SKM-1 (cell line): Measurements from ENCODE around the gene GAB1.

Source experiments
- DNase-seq: peaks from one replicate; lab custom pipeline; 2025; ENCODE audit not compliant: unreplicated experiment; lab: John Stamatoyannopoulos, UW

The GAB1 gene

GRCh38 chr4:143477487-143477886 is 140.8 kb downstream of the GAB1 start:
- no peak for DNase-seq

DNA sequence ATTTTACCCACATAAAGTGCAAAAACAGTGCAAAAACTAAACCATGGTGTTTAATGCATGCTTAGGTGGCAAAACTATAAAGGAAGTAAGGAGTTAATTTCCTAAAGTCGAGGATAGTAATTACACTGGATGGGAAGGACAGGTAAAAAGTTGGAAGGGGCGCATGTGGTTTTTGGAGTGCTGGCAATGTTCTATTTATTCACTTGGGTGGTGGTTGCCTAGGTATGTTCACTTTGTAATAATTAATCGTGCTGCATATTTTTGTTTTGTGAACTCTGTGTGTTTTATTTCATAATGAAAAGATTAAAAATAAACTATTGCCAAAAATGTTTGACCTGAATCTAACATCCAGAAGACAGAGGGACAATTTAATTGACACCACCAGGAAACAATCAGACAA is 144.7 kb downstream of the GAB1 start:
- no peak for DNase-seq

GRCh38 chr4:143482840-143483239 is 146.2 kb downstream of the GAB1 start:
- no peak for DNase-seq

DNA sequence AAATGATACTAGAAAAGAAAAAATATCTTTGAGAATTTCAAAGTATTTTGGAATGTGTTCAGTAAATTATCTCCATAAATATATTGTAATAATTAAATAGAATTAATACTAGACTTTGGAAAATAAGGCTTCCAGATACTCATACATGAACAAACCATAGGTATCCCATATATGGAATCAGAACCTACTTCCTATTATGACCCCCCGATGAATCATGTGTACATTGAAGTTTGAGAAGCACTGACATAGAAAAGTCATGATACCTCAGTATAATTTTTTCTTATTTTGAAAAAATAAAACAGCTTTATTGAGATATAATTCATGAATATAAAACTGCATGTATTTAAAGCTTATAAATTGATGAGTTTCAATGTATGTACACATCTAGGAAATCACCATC is 149.6 kb downstream of the GAB1 start:
- no peak for DNase-seq

- DNase-seq, result no peak
These were observed 152.0 kb downstream of the GAB1 start for GRCh38 chr4:143488687-143489086.

- DNase-seq, result no peak
These were observed 152.4 kb downstream of the GAB1 start for GRCh38 chr4:143489106-143489505.

- no peak for DNase-seq
These were observed 161.3 kb downstream of the GAB1 start for GRCh38 chr4:143498021-143498420.

GRCh38 chr4:143502231-143502630 is 165.6 kb downstream of the GAB1 start:
- DNase-seq, result peak; percentile 43

- DNase-seq, result no peak
These were observed 169.4 kb downstream of the GAB1 start for GRCh38 chr4:143506031-143506430.

GRCh38 chr4:143511906-143512305 is 175.2 kb downstream of the GAB1 start:
- DNase-seq, result no peak

DNA sequence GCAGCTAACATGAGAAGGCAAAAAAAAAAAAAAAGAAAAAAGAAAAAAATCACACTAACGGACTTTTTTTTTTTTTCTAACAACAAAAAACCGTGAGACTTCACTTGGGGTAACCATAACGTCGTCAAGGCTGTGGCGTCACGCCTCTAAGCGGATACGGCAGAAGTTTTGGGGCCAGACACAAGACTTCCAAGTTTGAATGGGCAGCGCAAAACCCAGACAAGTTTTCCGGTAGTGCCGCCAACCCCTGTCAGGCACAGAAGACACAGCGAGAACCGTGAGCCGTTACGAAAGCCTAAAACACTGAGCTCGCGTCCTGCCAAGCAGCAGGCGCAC is 176.3 kb downstream of the GAB1 start:
- no peak for DNase-seq

GRCh38 chr4:143513314-143514168 is 176.9 kb downstream of the GAB1 start, which contains the start of gene SMARCA5:
SMARCA5 (plus strand) TSS chr4:143513702; CDS start chr4:143513925, 223 bp downstream.
- peak; percentile 99 for DNase-seq

GRCh38 chr4:143514169-143514495 is 177.5 kb downstream of the GAB1 start:
- DNase-seq, result no peak

DNA sequence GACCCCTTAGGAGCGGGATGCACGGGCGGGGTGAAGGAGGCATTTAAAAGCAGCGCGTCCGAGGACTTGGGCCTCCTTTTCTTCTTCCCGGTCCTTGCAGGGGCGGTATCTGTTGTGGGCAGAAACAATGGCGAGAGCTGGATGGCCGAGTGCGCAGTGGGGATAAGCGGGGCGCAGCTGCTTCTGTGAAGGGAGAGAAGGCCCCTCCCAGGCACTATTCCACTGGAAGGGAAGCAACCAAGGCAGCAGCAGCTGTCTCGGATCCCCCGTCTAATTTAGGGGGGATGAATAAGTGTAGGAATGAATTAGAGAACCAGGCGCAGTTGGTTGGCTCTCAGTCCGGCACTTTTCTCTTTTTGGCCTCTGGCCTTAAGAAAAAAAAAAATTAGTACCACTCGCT is 177.8 kb downstream of the GAB1 start:
- no peak for DNase-seq

DNA sequence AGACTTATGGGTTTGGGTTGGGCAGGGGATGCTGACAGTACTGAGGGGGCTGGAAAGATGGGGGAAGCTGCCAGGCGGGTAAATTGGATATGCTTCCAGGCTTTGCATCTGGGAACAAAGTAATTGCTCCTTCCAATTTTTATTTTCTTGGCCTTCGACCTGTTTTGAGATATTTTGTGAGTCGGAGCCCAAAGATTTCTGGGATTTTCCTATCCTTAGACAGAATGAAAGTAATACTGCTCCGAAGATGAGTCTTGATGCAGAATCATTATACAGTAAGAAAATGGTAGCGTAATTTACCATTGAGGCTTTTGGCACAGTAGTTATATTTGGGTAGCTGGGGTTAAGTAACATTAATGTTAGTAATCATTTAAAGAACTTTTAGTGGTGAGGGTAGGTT is 178.2 kb downstream of the GAB1 start:
- no peak for DNase-seq

DNA sequence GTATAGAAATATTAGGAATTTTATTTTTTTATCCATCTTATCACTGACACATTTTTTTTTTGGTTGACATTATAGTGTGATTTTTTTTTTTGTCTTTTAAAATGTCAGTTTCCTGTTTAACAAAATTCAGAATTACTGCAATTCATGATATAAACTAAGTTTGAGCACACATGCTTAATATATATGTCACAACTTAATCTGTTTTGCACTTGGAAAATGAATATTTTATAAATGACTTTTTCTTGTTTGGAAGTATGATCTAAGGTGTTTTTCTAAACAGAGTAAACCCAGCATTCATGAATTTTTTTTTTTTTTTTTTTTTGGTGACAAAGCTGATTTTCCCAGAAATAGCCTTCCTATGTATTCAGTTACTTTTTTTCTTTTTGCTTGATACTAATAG is 179.2 kb downstream of the GAB1 start:
- no peak for DNase-seq

DNA sequence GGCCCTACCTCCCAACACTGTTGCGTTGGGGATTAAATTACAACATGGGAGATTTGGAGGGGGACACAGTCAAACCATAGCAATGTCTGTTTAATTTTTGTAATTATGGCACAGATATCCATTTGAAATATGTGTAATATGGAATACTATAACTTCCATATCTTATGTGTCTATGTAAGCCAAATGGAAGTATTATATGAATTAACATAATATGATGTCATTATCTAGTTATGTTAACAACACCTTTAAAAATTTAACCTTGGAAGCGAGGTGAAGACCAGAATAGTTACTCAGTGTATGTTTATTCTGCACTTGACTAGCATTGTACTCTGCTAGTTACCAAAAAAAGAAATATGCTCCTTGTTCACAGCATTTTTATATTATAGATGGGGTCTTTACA is 181.1 kb downstream of the GAB1 start:
- no peak for DNase-seq
